Measurements from ENCODE around the gene SFXN5. TPM values are rescaled to one million over a fixed set of nuclear protein-coding genes. Genes with fewer than 3 reads are reported as not detected.

Gene SFXN5
- polyA plus RNA-seq, 3 donors: 5.9 to 28.6 (median 9.5) TPM

GRCh38 chr2:72953528-72953927, 118.0 kb downstream of the SFXN5 start:
- Mint-ChIP-seq H3K27ac (peak overlapping the region in 2 of 7 donors; percentile 76 to 85), H3K4me1 (peaks cover 52% of the 10 kb centered on the region), H3K36me3 (peaks cover 46 to 64% of the 10 kb centered on the region in 2 donors), H3K9me3 (peaks cover 0 to 2% (median 0%) of the 10 kb centered on the region in 7 donors), H3K4me3 (peak overlapping the region in 1 of 2 donors; percentile 85), H3K27me3 (ENCODE audit: low read depth in 3 of 3) (peaks cover 2% of the 10 kb centered on the region in 3 donors)
- H3K4me2 ChIP-seq (replicated peaks; ENCODE audit: extremely low read depth, low read length, poor library complexity, severe bottlenecking): peak overlapping the region; percentile 60
- H4K20me1 ChIP-seq (ENCODE audit: insufficient read depth, low read length): peaks cover 15% of the 10 kb centered on the region
- no peaks in the 10 kb centered on the region for H3K9me3 ChIP-seq (replicated peaks in 1 of 2; ENCODE audit: control insufficient read depth in 1 of 2, insufficient read depth in 1 of 2, low read length in 2 of 2)
- H3K9ac ChIP-seq (ENCODE audit: insufficient read depth, low read length, poor library complexity, severe bottlenecking): no peak overlapping the region
- peaks cover 4 to 28% of the 10 kb centered on the region in 2 donors for H3K36me3 ChIP-seq (replicated peaks in 1 of 2; ENCODE audit: control insufficient read depth in 1 of 2, insufficient read depth in 2 of 2, low read length in 2 of 2)
- peaks cover 50% of the 10 kb centered on the region in 2 donors for H3K4me1 ChIP-seq (ENCODE audit: control insufficient read depth in 1 of 2, insufficient read depth in 2 of 2, low read length in 2 of 2)
- intact Hi-C loops (cut with micrococcal nuclease): no loop called here
- no CpG with 5 or more reads among the region's 1 CpG for WGBS (ENCODE audit: insufficient coverage)
- peak overlapping the region; percentile 51 for H2AFZ ChIP-seq (ENCODE audit: insufficient read depth, low read depth, low read length, poor library complexity, severe bottlenecking)
- peaks cover 8% of the 10 kb centered on the region for H3K79me2 ChIP-seq (ENCODE audit: insufficient read depth, low read length)
- TF ChIP-seq CTCF (IDR thresholded peaks at IDR 0.05): no peak
- H3K27me3 ChIP-seq (ENCODE audit: control insufficient read depth in 2 of 2, insufficient read depth in 2 of 2, low read length in 2 of 2): no peaks in the 10 kb centered on the region
- DNase-seq: no peak
- peak overlapping the region in 1 of 3 experiments; percentile 62 for H3K4me3 ChIP-seq (replicated peaks in 1 of 3; ENCODE audit: low read depth in 2 of 3, low read length in 3 of 3)
- peak overlapping the region in 1 of 2 donors; percentile 67 for H3K27ac ChIP-seq (ENCODE audit: low read depth in 1 of 2, low read length in 2 of 2)

GRCh38 chr2:72952961-72953360, 118.6 kb downstream of the SFXN5 start:
- Mint-ChIP-seq H3K9me3 (peaks cover 0 to 2% (median 0%) of the 10 kb centered on the region in 7 donors), H3K36me3 (peaks cover 46 to 58% of the 10 kb centered on the region in 2 donors), H3K27ac (peak overlapping the region in 1 of 7 donors; percentile 76), H3K4me1 (peaks cover 47% of the 10 kb centered on the region), H3K27me3 (ENCODE audit: low read depth in 3 of 3) (peaks cover 2% of the 10 kb centered on the region in 3 donors), H3K4me3 (no peak overlapping the region)
- DNase-seq: no peak
- Histone ChIP-seq H3K9me3 (replicated peaks in 1 of 2; ENCODE audit: control insufficient read depth in 1 of 2, insufficient read depth in 1 of 2, low read length in 2 of 2) (no peaks in the 10 kb centered on the region), H3K27ac (ENCODE audit: low read depth in 1 of 2, low read length in 2 of 2) (no peak overlapping the region), H3K4me2 (replicated peaks; ENCODE audit: extremely low read depth, low read length, poor library complexity, severe bottlenecking) (no peak overlapping the region), H3K9ac (ENCODE audit: insufficient read depth, low read length, poor library complexity, severe bottlenecking) (no peak overlapping the region), H4K20me1 (ENCODE audit: insufficient read depth, low read length) (peaks cover 10% of the 10 kb centered on the region), H3K4me3 (replicated peaks in 1 of 3; ENCODE audit: low read depth in 2 of 3, low read length in 3 of 3) (no peak overlapping the region), H3K79me2 (ENCODE audit: insufficient read depth, low read length) (peaks cover 8% of the 10 kb centered on the region), H2AFZ (ENCODE audit: insufficient read depth, low read depth, low read length, poor library complexity, severe bottlenecking) (no peak overlapping the region), H3K4me1 (ENCODE audit: control insufficient read depth in 1 of 2, insufficient read depth in 2 of 2, low read length in 2 of 2) (peaks cover 44 to 45% of the 10 kb centered on the region in 2 donors), H3K36me3 (replicated peaks in 1 of 2; ENCODE audit: control insufficient read depth in 1 of 2, insufficient read depth in 2 of 2, low read length in 2 of 2) (peaks cover 0 to 28% of the 10 kb centered on the region in 2 donors), H3K27me3 (ENCODE audit: control insufficient read depth in 2 of 2, insufficient read depth in 2 of 2, low read length in 2 of 2) (no peaks in the 10 kb centered on the region)
- TF ChIP-seq CTCF (IDR thresholded peaks at IDR 0.05): no peak
- intact Hi-C loops (cut with micrococcal nuclease): no loop called here
- WGBS (ENCODE audit: insufficient coverage): no CpG with 5 or more reads among the region's 14 CpGs
